GM10266 (cell line): ENCODE data around the gene KLF14.

Source experiments
- DNase-seq: peaks from one replicate; pipeline ENCODE4 v3.0.0; 2012; ENCODE audit errors: extremely low spot score
- CTCF ChIP-seq: IDR thresholded peaks from 2 replicates; pipeline ENCODE4 v1.5.1; 2012; ENCODE audit warnings: mild to moderate bottlenecking, low read depth; ENCODE audit not compliant: control insufficient read depth, insufficient read depth; ENCODE audit errors: missing control alignments

The KLF14 gene

GRCh38 chr7:130734815-130735716, 1.1 kb upstream of the KLF14 start:
- no peak for TF ChIP-seq CTCF
- DNase-seq, result no peak

- TF ChIP-seq CTCF, result no peak
- DNase-seq, result peak; percentile 69
Observed at GRCh38 chr7:130732980-130733930, 752 bp downstream of the KLF14 start.

- no peak for TF ChIP-seq CTCF
- no peak for DNase-seq
Observed at GRCh38 chr7:130723784-130724183, 10.2 kb downstream of the KLF14 start.

GRCh38 chr7:130721486-130722277, 12.3 kb downstream of the KLF14 start:
- DNase-seq, result no peak
- peak; percentile 53 for TF ChIP-seq CTCF

GRCh38 chr7:130719541-130719940, 14.5 kb downstream of the KLF14 start:
- no peak for DNase-seq

More at GRCh38 chr7:130719541-130719940, 14.5 kb downstream of the KLF14 start:
- no peak for TF ChIP-seq CTCF
